ENCODE data around the gene RPUSD3.
"Not testable (repeated sequence)": the region's sequence is repeated elsewhere in the genome, so short reads cannot be mapped to it uniquely, and the experiment has no call there.

RPUSD3 gene

GRCh38 chr3:9865125-9865637 is 21.4 kb upstream of the RPUSD3 start:
- DNase-seq (ENCODE audit: low spot score) = not testable (repeated sequence)

DNA sequence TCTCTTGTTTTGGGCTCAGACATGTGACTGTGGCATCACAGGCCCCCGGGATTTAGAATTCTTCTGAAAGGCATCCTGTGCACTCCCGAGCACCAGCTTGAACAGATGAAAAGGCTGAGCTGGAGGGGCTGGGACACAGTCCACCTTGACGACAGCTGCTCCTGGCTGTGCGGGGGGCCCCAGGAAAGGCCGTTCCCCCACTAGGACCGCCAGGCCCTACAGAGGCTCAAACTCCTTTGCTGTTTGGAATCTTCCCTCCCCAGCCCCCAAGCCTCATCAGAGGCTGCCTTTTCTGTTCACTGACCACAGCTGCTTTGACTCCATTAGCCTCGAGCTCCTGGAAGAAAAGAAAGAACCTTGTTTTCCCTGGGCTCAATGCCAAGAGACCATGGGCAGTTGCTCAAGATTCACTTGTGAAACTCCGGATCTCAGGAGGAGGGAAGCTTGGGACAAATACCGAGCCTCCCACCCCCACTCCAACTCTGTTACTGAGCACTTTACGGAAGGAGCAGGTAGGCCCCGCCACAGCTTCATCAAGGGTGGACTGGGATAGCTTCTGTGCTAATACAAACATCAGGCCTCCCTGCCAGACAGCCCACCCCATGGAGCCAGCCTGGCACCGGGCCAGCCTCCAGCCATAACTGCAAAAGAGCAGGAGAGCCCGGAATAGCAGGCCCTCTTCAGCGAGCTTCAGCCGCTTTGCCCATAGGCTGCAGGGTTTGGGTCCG is 20.6 kb upstream of the RPUSD3 start:
- DNase-seq (ENCODE audit: low spot score) = no peak

- no peak for DNase-seq (ENCODE audit: low spot score)
Observed at GRCh38 chr3:9863058-9863772, 19.4 kb upstream of the RPUSD3 start.

DNA sequence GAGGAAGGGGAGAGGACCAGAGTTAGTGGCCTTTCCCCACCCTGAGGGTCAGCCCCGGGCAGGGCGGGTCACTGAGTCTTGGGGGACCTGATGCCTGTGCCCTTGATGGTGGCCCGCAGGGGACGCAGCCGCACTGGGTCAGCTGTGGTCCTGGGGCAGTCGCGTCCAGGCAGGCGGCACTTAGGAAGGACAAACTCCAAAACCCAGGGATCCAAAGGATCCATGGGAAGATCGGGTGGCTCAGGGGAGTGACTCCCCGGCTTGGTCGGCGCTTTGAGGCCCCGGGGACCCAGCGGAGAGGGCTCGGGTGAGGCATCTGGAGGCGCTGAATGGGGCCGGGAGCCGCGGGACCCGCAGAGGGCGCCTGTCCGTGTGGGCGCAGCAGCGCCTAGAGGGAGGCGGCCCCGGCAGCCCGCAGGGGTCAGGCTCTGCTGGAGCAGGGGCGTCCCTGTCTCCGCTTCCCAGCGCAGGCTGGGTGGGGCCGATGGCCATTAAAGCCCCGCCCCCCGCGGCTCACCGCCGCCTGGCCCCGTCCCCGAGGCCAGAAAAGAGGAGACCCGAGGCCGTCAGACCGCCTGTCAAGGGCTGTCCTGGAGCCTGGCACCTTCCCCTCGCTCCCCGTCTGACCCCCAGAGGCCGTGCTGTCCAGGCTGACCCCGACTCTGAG is 18.7 kb upstream of the RPUSD3 start:
- DNase-seq (ENCODE audit: low spot score) = peak; percentile 34

- DNase-seq (ENCODE audit: low spot score) = no peak
Observed at GRCh38 chr3:9861626-9862130, 17.9 kb upstream of the RPUSD3 start.

- no peak for DNase-seq (ENCODE audit: low spot score)
Observed at GRCh38 chr3:9861201-9861600, 17.4 kb upstream of the RPUSD3 start.

DNA sequence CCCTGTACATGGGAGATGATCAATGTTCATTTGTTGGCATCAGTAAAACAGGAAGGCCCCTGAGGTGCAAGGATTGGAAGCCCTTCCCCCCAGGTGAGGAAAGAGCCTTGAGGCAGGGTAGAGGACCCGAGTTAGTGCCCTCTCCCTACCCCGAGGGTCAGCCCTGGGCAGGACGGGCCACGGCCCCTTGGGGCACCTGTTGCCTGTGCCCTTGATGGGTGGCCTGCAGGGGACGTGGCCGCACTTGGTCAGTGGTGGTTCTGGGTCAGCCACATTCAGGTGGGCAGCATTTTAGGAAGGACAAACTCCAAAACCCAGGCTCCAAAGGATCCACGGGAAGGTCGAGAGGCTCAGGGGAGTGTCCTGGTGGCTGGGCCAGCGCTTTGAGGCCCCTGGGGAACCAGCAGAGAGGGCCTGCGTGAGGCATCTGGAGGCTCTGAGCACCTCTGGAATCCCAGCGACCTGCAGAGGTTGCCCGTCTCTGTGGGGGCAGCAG is 15.8 kb upstream of the RPUSD3 start:
- DNase-seq (ENCODE audit: low spot score) = no peak

GRCh38 chr3:9855594-9855993 is 11.8 kb upstream of the RPUSD3 start:
- DNase-seq (ENCODE audit: low spot score) = no peak

DNA sequence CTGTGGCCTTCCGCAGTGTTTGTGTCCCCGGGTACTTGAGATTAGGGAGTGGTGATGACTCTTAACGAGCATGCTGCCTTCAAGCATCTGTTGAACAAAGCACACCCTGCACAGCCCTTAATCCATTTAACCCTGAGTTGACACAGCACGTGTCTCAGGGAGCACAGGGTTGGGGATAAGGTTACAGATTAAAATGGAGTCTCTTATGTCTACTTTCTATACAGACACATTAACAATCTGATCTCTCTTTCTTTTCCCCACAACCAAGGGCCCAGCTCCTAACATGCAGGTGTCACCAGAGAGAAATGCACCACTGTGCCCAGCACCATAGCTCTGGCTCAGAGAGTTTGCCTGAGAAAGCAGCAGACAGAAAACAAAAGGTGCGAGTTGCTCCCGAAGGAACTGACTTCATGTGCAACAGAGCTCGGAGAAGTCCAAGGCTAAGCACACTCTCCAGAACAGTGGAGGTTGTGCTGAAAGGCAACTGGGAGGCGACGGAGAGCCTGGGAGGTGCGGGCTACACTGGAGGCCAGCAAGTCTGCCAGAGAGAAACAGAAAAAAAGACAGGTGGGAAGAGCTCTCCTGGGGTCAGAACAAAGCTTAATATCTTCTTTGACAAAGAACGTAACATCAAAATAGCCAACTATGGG is 10.6 kb upstream of the RPUSD3 start:
- not testable (repeated sequence) for DNase-seq (ENCODE audit: low spot score)

- no peak for DNase-seq (ENCODE audit: low spot score)
Observed at GRCh38 chr3:9852528-9852927, 8.7 kb upstream of the RPUSD3 start.

DNA sequence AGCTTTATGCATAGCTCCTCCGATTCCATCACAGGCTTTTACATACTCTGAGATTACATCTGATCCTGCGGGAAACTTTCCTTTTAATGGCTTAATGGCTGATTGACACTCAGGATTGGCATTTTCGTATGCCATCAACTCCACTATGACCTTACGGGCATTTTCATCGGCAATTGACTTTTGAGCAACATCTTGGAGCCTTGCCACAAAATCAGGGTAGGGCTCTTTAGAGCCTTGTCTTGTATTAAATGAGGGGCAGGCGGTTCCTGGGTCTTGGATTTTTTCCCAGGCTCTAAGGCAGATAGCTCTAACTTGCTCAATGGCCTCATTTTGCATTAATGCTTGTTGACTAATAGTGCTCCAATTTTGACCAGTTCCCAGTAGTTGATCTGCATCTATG is 8.1 kb upstream of the RPUSD3 start:
- DNase-seq (ENCODE audit: low spot score) = not testable (repeated sequence)

GRCh38 chr3:9851383-9851782 is 7.6 kb upstream of the RPUSD3 start:
- not testable (repeated sequence) for DNase-seq (ENCODE audit: low spot score)

GRCh38 chr3:9848860-9849259 is 5.1 kb upstream of the RPUSD3 start:
- not testable (repeated sequence) for DNase-seq (ENCODE audit: low spot score)

DNA sequence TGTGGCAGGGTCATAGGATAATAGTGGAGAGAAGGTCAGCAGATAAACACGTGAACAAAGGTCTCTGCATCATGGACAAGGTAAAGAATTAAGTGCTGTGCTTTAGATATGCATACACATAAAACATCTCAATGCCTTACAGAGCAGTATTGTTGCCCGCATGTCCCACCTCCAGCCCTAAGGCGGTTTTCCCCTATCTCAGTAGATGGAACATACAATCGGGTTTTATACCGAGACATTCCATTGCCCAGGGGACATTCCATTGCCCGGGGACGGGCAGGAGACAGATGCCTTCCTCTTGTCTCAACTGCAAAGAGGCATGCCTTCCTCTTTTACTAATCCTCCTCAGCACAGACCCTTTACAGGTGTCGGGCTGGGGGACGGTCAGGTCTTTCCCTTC is 4.1 kb upstream of the RPUSD3 start:
- DNase-seq (ENCODE audit: low spot score) = not testable (repeated sequence)

DNA sequence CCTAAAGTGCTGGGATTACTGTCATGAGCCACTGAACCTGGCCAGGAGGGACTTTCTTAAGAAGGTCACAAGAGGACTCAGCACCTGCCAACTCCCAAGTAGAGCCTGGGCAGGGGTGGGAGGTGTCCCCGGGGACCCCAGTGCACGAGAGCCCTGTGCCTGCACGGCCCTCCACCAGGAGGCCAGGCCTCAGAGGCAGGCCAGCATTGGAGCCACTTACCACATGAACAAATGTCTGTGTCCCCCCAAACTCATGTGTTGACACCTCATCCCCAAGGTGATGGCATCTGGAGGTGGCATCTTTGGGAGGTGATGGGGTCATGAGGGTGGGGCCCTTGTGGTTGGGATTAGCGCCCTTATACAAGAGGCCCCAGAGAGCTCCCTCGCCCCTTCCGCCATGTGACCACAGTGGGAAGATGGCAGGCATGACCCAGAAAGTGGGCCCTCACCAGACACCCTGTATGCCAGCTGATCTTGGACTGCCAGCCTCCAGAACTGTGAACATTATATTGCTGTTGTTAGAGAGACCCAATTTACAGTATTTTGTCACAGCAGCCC is 3.2 kb upstream of the RPUSD3 start:
- no peak for DNase-seq (ENCODE audit: low spot score)

DNA sequence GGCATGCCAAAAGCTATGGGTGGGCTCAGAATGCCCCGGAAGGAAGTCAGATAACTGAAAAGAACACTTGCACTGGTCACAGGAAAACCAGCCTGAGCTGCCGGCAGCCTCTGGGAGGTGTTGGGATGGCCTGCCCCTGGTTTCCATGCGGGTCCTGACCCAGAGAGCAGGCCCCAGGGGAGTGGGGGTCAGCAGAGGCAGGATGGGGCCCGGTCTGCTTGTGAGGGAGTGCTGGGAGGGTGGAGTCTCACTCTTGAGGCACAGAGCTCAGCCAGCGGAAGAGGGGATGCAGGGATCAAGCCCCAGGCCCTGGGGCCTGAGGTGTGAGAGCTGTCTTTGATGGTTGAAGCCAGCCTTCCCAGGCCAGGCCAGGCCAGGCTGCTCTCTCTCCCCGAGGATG is 2.4 kb upstream of the RPUSD3 start:
- no peak for DNase-seq (ENCODE audit: low spot score)

DNA sequence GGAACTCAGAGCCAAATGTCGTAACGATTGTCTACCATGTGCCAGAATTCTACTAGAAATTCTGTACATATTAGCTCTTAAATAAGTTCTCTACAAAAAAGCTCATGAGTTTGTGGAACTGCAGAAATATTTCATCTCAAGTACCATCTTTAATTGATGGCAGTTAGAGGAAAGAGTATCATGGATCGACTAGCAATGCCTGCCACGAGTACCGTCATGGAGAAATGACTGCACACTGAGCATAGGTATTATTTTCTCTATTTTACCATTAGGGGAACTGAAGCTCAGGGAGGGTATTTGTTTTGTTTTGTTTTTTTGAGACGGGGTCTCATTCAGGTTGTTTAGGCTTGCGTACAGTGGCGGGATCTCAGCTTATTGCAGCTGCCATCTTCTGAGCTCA is 2.8 kb downstream of the RPUSD3 start:
- no peak for DNase-seq (ENCODE audit: low spot score)

GRCh38 chr3:9838856-9839255 is 5.0 kb downstream of the RPUSD3 start:
- no peak for DNase-seq (ENCODE audit: low spot score)

DNA sequence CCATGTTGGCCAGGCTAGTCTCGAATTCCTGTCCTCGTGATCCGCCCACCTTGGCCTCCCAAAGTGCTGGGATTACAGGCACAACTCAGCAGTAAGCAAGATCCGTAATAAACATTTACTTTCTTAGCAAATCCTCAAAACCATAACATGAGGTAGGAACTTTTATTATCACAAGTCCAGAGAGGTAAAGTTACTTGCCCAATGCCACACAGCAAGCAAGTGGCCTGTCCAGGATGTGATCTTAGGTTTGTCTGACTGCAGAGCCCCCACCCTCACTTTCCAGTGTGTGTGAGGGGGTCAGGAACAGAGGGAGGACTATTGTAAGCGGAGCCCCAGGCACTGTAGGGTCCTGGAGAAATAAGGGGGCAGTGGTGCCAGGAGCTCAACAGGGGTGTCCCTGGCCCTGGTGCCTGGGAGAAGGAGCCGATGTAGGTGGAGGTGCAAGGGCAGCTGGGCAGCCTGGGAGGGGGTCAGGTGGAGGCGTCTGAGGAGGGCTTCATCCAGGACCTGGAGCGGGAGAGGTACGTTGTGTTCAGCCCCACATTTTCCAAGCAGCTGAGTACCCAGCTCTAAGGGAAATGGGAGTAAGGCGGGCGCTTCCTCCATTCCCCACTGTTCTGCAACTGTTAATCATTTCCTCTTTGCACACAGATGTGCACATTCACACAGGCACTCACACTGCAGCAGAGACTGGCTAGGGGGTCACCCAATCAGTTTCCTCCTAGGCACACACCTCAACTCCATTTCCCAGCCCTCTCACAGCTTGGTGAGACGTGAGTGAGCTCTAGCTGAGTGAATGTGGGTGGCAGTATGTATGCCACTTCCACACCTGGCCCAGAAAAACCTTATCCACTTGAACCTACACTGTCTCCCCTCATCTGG is 5.9 kb downstream of the RPUSD3 start:
- DNase-seq (ENCODE audit: low spot score) = peak; percentile 77

- DNase-seq (ENCODE audit: low spot score) = no peak
Observed at GRCh38 chr3:9834520-9835380, 9.1 kb downstream of the RPUSD3 start.
